OCI-LY3 (cell line): ENCODE results near the gene MAML1.

Source experiments
- H2AFZ ChIP-seq: fragments of 200-600, 300-600 bp; shearing (Covaris generic); 2 replicates; pipeline ENCODE4 v1.6.0; 2014; ENCODE audit warnings: antibody characterized with exemption, low read depth, low read length
- H3K27ac ChIP-seq: fragments of 200-600, 300-600 bp; sonication (generic); 2 replicates; pipeline ENCODE4 v1.5.1; 2014; ENCODE audit warnings: mild to moderate bottlenecking, low read length, moderate library complexity, mixed read lengths
- H3K27me3 ChIP-seq: fragments of 200-600, 300-600 bp; sonication (generic); 2 replicates; pipeline ENCODE4 v1.6.1; 2014; ENCODE audit warnings: low read depth, low read length, mixed read lengths
- H3K36me3 ChIP-seq: fragments of 200-600, 300-600 bp; sonication (generic); replicated peaks from 2 replicates; pipeline ENCODE3; 2014; ENCODE audit warnings: low read depth, low read length, mixed read lengths
- H3K4me1 ChIP-seq: fragments of 300-600, 200-600 bp; sonication (generic); 2 replicates; pipeline ENCODE4 v1.6.1; 2014; ENCODE audit warnings: low read length, mixed read lengths
- H3K4me2 ChIP-seq: fragments of 200-600, 300-600 bp; sonication (generic); 2 replicates; pipeline ENCODE4 v1.6.1; 2014; ENCODE audit warnings: low read length, mixed read lengths
- H3K4me3 ChIP-seq: fragments of 300-600, 200-600 bp; sonication (generic); 2 replicates; pipeline ENCODE4 v1.5.1; 2014; ENCODE audit warnings: antibody characterized with exemption, mild to moderate bottlenecking, low read length, moderate library complexity
- H3K79me2 ChIP-seq: fragments of 300-600, 200-600 bp; shearing (Covaris generic); 2 replicates; pipeline ENCODE4 v1.6.1; 2014; ENCODE audit warnings: mild to moderate bottlenecking, low read length, mixed read lengths
- H3K9ac ChIP-seq: fragments of 300-600, 200-600 bp; shearing (Covaris generic); 2 replicates; pipeline ENCODE4 v1.6.0; 2014; ENCODE audit warnings: mild to moderate bottlenecking, low read length, moderate library complexity
- H3K9me3 ChIP-seq: fragments of 200-600, 300-600 bp; shearing (Covaris generic); 2 replicates; pipeline ENCODE4 v1.6.1; 2014; ENCODE audit warnings: low read length, mixed read lengths; ENCODE audit not compliant: insufficient read depth
- H4K20me1 ChIP-seq: fragments of 200-600, 300-600 bp; sonication (generic); 2 replicates; pipeline ENCODE4 v1.6.1; 2016; ENCODE audit warnings: low read length, mixed read lengths; ENCODE audit not compliant: insufficient read depth
- EZH2phosphoT487 ChIP-seq: fragments of 200-600 bp; shearing (Covaris generic); IDR thresholded peaks from 2 replicates; pipeline ENCODE4 v1.6.1; 2018; ENCODE audit warnings: antibody characterized with exemption, mixed run types, low read depth
- TF ChIP-seq, protein P1 (sequence below): fragments of 200-600, 300-600 bp; sonication (generic); IDR thresholded peaks from 2 replicates; pipeline ENCODE4 v1.5.1; 2014; ENCODE audit warnings: antibody characterized with exemption, low read length, low read depth

Gene MAML1

DNA sequence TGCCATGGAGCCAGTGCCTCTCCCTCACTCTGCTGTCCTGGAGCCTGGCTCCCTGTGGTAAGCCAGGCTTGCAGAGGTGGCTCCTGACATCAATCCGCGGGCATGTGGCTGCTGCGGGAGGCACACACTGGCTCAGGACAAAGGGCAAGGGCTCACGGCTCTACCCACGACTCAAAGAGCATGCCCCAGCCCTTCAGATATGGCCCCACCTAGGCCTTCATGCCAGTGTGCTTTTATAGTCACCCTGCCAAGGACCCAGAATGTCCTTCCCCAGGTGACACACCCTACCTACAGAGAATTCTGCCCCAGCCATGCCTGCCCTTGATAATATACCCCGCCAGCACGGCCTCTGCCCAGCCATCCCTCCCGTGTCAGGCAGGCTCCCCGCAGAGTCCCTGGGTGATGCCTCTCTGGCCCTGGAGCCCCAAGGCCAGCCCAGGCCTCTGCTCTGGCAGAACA is 72.5 kb downstream of the MAML1 start:
- H3K79me2 ChIP-seq = peaks cover 46% of the 10 kb centered on the region
- no peak for TF ChIP-seq EZH2phosphoT487

GRCh38 chr5:179805529-179806249 is 73.1 kb downstream of the MAML1 start:
- H3K79me2 ChIP-seq = peaks cover 46% of the 10 kb centered on the region
- H3K4me1 ChIP-seq = peaks cover 28% of the 10 kb centered on the region
- TF ChIP-seq EZH2phosphoT487 = no peak
- TF ChIP-seq, protein P1, sequence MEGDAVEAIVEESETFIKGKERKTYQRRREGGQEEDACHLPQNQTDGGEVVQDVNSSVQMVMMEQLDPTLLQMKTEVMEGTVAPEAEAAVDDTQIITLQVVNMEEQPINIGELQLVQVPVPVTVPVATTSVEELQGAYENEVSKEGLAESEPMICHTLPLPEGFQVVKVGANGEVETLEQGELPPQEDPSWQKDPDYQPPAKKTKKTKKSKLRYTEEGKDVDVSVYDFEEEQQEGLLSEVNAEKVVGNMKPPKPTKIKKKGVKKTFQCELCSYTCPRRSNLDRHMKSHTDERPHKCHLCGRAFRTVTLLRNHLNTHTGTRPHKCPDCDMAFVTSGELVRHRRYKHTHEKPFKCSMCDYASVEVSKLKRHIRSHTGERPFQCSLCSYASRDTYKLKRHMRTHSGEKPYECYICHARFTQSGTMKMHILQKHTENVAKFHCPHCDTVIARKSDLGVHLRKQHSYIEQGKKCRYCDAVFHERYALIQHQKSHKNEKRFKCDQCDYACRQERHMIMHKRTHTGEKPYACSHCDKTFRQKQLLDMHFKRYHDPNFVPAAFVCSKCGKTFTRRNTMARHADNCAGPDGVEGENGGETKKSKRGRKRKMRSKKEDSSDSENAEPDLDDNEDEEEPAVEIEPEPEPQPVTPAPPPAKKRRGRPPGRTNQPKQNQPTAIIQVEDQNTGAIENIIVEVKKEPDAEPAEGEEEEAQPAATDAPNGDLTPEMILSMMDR = no peak
- H3K9ac ChIP-seq = peak overlapping the region; percentile 94
- peak overlapping the region; percentile 78 for H3K27ac ChIP-seq
- peak overlapping the region; percentile 86 for H3K4me2 ChIP-seq
- H4K20me1 ChIP-seq = peaks cover 16% of the 10 kb centered on the region
- H3K9me3 ChIP-seq = no peaks in the 10 kb centered on the region
- H3K4me3 ChIP-seq = peak overlapping the region; percentile 97
- H3K36me3 ChIP-seq = peaks cover under 1% of the 10 kb centered on the region
- no peaks in the 10 kb centered on the region for H3K27me3 ChIP-seq
- no peak overlapping the region for H2AFZ ChIP-seq

More for the DNA sequence above, 72.5 kb downstream of the MAML1 start:
- Histone ChIP-seq H2AFZ (no peak overlapping the region), H3K4me2 (peak overlapping the region; percentile 86), H3K9ac (peak overlapping the region; percentile 94), H3K27ac (no peak overlapping the region), H3K9me3 (no peaks in the 10 kb centered on the region), H3K4me1 (peaks cover 28% of the 10 kb centered on the region), H4K20me1 (peaks cover 16% of the 10 kb centered on the region), H3K4me3 (peak overlapping the region; percentile 97), H3K27me3 (no peaks in the 10 kb centered on the region), H3K36me3 (no peaks in the 10 kb centered on the region)

DNA sequence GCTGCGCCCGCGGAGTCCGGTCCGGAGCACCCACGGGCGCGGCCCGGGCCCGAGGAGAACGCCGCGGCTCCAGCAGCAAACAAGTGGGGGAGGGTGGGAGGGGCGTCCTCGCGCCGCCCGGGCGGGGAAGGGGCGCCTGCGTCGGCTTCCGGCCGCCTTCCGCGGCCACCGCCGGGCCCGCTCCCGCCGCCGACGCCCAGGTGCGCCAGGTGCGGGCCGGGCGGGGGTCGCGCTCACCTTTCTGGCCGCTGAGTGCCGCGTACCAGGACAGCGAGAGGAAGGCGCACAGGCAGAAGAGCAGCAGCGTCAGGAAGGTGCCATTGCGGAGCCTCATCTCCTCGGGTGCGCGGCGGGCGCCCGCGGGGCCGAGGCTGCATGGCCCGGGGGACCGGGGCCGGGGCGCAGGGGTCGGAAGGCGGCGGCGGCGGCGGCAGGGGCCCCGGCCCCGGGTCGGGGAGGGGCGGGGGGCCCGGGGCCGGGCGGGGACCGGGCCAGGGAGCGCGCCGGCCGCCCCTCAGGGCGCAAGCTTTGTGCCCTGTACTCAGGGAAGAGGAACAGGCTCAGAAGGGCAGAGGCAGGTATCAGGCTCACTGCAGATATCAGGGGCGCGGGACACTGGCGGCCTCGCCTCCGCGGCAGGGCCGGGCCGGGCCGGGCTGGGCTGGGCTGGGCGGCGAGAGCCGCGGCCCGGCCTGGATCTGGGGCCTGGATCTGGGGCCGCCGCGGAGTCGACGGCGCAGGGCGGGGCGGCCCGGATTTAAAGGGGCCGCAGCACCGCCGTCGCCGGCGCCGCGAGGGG is 73.8 kb downstream of the MAML1 start, which contains the start of gene MGAT4B:
TSS of gene MGAT4B (minus strand) at position 617 of the 799 bp plus-strand sequence. CDS start at position 334, 283 bp downstream.
- TF ChIP-seq, protein P1 = no peak
- Histone ChIP-seq H3K27me3 (no peaks in the 10 kb centered on the region), H3K4me3 (peak within 1 kb of the TSS; percentile 97), H3K36me3 (peaks cover 3% of the 10 kb centered on the region), H3K9me3 (no peaks in the 10 kb centered on the region), H4K20me1 (peaks cover 16% of the 10 kb centered on the region), H3K27ac (peak within 1 kb of the TSS; percentile 78), H3K9ac (peak within 1 kb of the TSS; percentile 94), H3K4me1 (peaks cover 28% of the 10 kb centered on the region), H2AFZ (peak within 1 kb of the TSS; percentile 42; the same call in 1 of the 2 replicates), H3K79me2 (peaks cover 46% of the 10 kb centered on the region), H3K4me2 (peak within 1 kb of the TSS; percentile 86)

DNA sequence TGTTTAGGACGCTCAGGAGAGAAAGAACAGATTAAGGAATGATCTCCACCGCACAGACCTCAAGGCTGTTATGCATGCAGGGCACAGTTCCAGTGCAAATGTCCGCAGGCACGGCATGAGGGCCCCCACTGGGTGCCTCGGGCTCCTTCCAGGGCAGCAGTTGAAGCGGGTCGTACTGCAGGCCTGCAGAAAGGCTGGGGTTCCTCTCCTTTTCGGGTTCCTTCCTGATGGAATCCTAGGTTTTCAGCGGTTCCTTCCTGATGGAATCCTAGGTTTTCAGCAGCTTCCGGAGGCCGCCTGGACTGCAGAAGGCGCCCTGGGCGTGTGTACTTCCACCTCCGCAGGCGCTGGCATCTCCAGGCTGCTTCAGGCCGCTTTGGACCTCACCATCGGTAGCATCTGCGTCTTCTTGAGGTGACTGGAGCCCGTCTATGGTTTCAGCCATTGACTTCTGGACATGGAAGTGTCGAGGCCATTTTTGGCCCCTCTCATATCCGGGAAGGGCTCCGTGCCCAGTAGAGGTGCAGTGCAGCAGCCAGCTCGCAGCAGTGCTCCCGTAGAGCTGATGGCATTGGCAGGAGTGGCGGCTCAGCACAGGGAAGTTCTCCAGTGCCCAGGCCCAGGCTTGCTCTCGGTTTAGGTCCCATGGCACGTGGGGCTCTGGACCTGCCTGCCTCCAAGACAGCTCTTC is 79.7 kb downstream of the MAML1 start:
- TF ChIP-seq, protein P1 = no peak
- TF ChIP-seq EZH2phosphoT487 = no peak
- no peak overlapping the region for H3K9ac ChIP-seq
- no peaks in the 10 kb centered on the region; the same call in 1 of the 2 replicates for H4K20me1 ChIP-seq
- H2AFZ ChIP-seq = no peak overlapping the region
- no peaks in the 10 kb centered on the region for H3K27me3 ChIP-seq
- H3K27ac ChIP-seq = no peak overlapping the region
- H3K36me3 ChIP-seq = peaks cover 23% of the 10 kb centered on the region
- H3K4me1 ChIP-seq = peaks cover 9% of the 10 kb centered on the region
- H3K9me3 ChIP-seq = no peaks in the 10 kb centered on the region
- no peak overlapping the region for H3K4me3 ChIP-seq
- H3K4me2 ChIP-seq = no peak overlapping the region
- H3K79me2 ChIP-seq = peaks cover 13% of the 10 kb centered on the region
